OCI-LY1 (cell line): ENCODE data around the gene EIPR1.
A peak's percentile ranks its signal among the peaks of the same experiment; 100 is the strongest.

ENCODE experiments used
- H2AFZ ChIP-seq: fragments of 200-600 bp; sonication (generic), shearing (Covaris generic); 2 replicates; pipeline ENCODE4 v1.6.0; 2014; ENCODE audit warnings: antibody characterized with exemption, mild to moderate bottlenecking, low read length
- H3F3A ChIP-seq: fragments of 200-600 bp; sonication (generic), shearing (Covaris generic); 2 replicates; pipeline ENCODE4 v1.6.0; 2014; ENCODE audit warnings: mild to moderate bottlenecking, antibody characterized with exemption, low read length, moderate library complexity; ENCODE audit not compliant: insufficient read depth
- H3K27ac ChIP-seq: fragments of 200-600 bp; sonication (generic); 2 replicates; pipeline ENCODE4 v1.5.1; 2014; ENCODE audit warnings: low read length, mixed run types, mild to moderate bottlenecking, low read depth; ENCODE audit not compliant: poor library complexity, severe bottlenecking
- H3K27me3 ChIP-seq: fragments of 200-600 bp; sonication (generic); 2 replicates; pipeline ENCODE4 v1.6.0; 2014; ENCODE audit warnings: antibody characterized with exemption, mild to moderate bottlenecking, low read length, moderate library complexity; ENCODE audit not compliant: insufficient read depth
- H3K36me3 ChIP-seq: fragments of 200-600 bp; sonication (generic); 2 replicates; pipeline ENCODE4 v1.6.1; 2014; ENCODE audit warnings: mild to moderate bottlenecking, antibody characterized with exemption, low read length, moderate library complexity, mixed read lengths; ENCODE audit not compliant: insufficient read depth
- H3K4me1 ChIP-seq: fragments of 200-600 bp; sonication (generic); 2 replicates; pipeline ENCODE4 v1.5.1; 2014; ENCODE audit warnings: mild to moderate bottlenecking, low read length, moderate library complexity; ENCODE audit not compliant: insufficient read depth, severe bottlenecking
- H3K4me2 ChIP-seq: fragments of 200-600 bp; sonication (generic), shearing (Covaris generic); 2 replicates; pipeline ENCODE4 v1.6.1; 2014; ENCODE audit warnings: low read length
- H3K4me3 ChIP-seq: fragments of 200-600 bp; sonication (generic); 2 replicates; pipeline ENCODE4 v1.5.1; 2014; ENCODE audit warnings: low read length, low read depth, mild to moderate bottlenecking, mixed read lengths; ENCODE audit not compliant: poor library complexity, severe bottlenecking
- H3K79me2 ChIP-seq: fragments of 200-600 bp; shearing (Covaris generic); 2 replicates; pipeline ENCODE4 v1.6.1; 2016; ENCODE audit warnings: mixed run types, low read length, mixed read lengths; ENCODE audit not compliant: insufficient read depth
- H3K9ac ChIP-seq: fragments of 200-600 bp; sonication (generic), shearing (Covaris generic); 2 replicates; pipeline ENCODE4 v1.6.1; 2014; ENCODE audit warnings: mild to moderate bottlenecking, low read length, mixed read lengths
- H3K9me2 ChIP-seq: fragments of 200-600 bp; sonication (generic), shearing (Covaris generic); 2 replicates; pipeline ENCODE4 v1.6.1; 2014; ENCODE audit warnings: low read depth, mild to moderate bottlenecking, low read length, mixed read lengths
- H3K9me3 ChIP-seq: fragments of 200-600 bp; shearing (Covaris generic); 2 replicates; pipeline ENCODE4 v1.6.1; 2014; ENCODE audit warnings: low read length, mixed read lengths
- H4K20me1 ChIP-seq: fragments of 200-600 bp; sonication (generic), shearing (Covaris generic); 2 replicates; pipeline ENCODE4 v1.6.0; 2016; ENCODE audit warnings: mild to moderate bottlenecking, low read length; ENCODE audit not compliant: insufficient read depth
- CTCF ChIP-seq: fragments of 200-600 bp; sonication (generic), shearing (Covaris generic); IDR thresholded peaks from 2 replicates; pipeline ENCODE4 v1.5.1; 2017; ENCODE audit warnings: mild to moderate bottlenecking, antibody characterized with exemption, low read length, moderate library complexity, mixed read lengths
- EZH2 ChIP-seq: fragments of 200-600 bp; sonication (generic), shearing (Covaris generic); IDR thresholded peaks from 2 replicates; pipeline ENCODE4 v1.8.0; 2017; ENCODE audit warnings: borderline replicate concordance, mixed run types, mild to moderate bottlenecking, antibody characterized with exemption, low read length, moderate library complexity, mixed read lengths

The EIPR1 gene

DNA sequence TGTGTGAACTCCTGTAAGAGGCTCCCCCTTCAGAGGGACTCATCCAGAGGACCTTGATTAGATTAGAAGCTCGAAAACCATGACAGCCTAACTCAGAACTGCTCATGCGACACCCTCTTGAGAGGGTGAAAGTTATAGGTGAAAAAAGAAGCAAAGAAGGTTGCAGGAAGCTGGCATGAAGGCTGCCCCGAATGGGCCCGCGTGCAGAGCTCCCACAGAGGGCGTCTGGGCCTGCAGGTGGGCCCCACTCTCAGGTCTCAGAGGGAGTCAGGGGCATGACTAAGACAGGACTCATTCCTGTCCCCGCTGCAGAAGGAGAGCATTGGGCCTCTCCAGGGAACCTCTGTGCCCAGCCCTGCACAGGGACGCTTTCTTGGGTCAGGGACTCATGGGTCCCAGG lies 235.4 kb downstream of the EIPR1 start:
- Histone ChIP-seq H3K4me1 (peaks cover 53% of the 10 kb centered on the region), H3F3A (no peaks in the 10 kb centered on the region), H3K9me3 (no peaks in the 10 kb centered on the region), H2AFZ (no peak overlapping the region), H4K20me1 (no peaks in the 10 kb centered on the region), H3K4me2 (peak overlapping the region; percentile 66; the same call in 1 of the 2 replicates), H3K27ac (peak overlapping the region; percentile 60), H3K4me3 (peak overlapping the region; percentile 66), H3K9me2 (no peaks in the 10 kb centered on the region), H3K27me3 (no peaks in the 10 kb centered on the region), H3K36me3 (peaks cover 10% of the 10 kb centered on the region), H3K79me2 (no peaks in the 10 kb centered on the region), H3K9ac (no peak overlapping the region)
- no peak for TF ChIP-seq EZH2
- no peak for TF ChIP-seq CTCF

- H3K9ac ChIP-seq, result no peak overlapping the region
- H3K9me3 ChIP-seq, result no peaks in the 10 kb centered on the region
- H3K27me3 ChIP-seq, result no peaks in the 10 kb centered on the region
- H4K20me1 ChIP-seq, result no peaks in the 10 kb centered on the region
- no peak overlapping the region for H2AFZ ChIP-seq
- peaks cover 48% of the 10 kb centered on the region for H3K4me1 ChIP-seq
- no peak overlapping the region for H3K4me2 ChIP-seq
- no peaks in the 10 kb centered on the region for H3K79me2 ChIP-seq
- no peak overlapping the region for H3K4me3 ChIP-seq
- H3K9me2 ChIP-seq, result no peaks in the 10 kb centered on the region
- no peaks in the 10 kb centered on the region for H3F3A ChIP-seq
- peaks cover 10% of the 10 kb centered on the region for H3K36me3 ChIP-seq
- no peak for TF ChIP-seq CTCF
- no peak for TF ChIP-seq EZH2
- H3K27ac ChIP-seq, result no peak overlapping the region
Observed at GRCh38 chr2:3141696-3142095, 235.9 kb downstream of the EIPR1 start.

DNA sequence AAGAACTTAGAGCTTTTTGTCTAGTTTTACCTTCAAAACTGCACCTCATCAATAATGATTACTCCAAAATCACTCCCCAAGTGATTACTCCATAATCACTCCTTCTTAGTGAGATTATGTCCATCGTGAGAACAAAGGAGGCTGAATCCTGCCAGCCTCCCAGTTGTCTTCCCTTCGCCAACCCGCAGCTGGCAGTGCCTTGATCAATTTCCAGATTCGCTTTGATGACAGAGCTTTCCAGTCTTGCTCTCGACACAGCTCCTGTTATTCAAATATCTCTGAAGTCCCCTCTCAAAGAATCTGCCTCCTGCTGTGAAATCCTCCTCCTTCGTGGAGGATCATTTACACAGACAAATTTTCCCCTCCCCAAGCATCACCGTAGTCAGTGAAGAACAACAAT lies 237.7 kb downstream of the EIPR1 start:
- Histone ChIP-seq H3K27ac (no peak overlapping the region), H3K4me2 (no peak overlapping the region), H3K4me3 (no peak overlapping the region), H2AFZ (no peak overlapping the region), H3K79me2 (no peaks in the 10 kb centered on the region), H3K4me1 (peaks cover 30% of the 10 kb centered on the region), H3K36me3 (peaks cover 19% of the 10 kb centered on the region), H4K20me1 (no peaks in the 10 kb centered on the region), H3F3A (no peaks in the 10 kb centered on the region), H3K9ac (no peak overlapping the region), H3K9me2 (no peaks in the 10 kb centered on the region), H3K27me3 (no peaks in the 10 kb centered on the region), H3K9me3 (no peaks in the 10 kb centered on the region)
- TF ChIP-seq EZH2 (no peak), CTCF (no peak)
